HEK293T (cell line): ENCODE data around the gene SAMMSON.

Experiments
- CTCF ChIA-PET: fragments of 350-600 bp; formaldehyde crosslinking; extraction: SDS; loops from one replicate; lab custom pipeline; 2021; ENCODE audit warnings: antibody characterized with exemption, inconsistent platforms; lab: Yijun Ruan, JAX
- POLR2A ChIA-PET: fragments of 350-600 bp; formaldehyde crosslinking; extraction: SDS; loops from one replicate; lab custom pipeline; 2020; ENCODE audit warnings: antibody characterized with exemption, inconsistent platforms; lab: Yijun Ruan, JAX
- DNase-seq: peaks from one replicate; pipeline ENCODE4 v3.0.0; 2012; ENCODE audit warnings: mixed read lengths; ENCODE audit errors: extremely low spot score
- ARNT ChIP-seq: fragments of 450-650 bp; IDR thresholded peaks from 2 replicates; pipeline ENCODE4 v1.6.1; 2017; ENCODE audit warnings: mild to moderate bottlenecking
- BHLHE40 ChIP-seq: fragments of 450-650 bp; IDR thresholded peaks from 2 replicates; pipeline ENCODE4 v1.6.1; 2016; ENCODE audit warnings: mild to moderate bottlenecking, moderate library complexity, borderline replicate concordance
- CTBP1 ChIP-seq: fragments of 450-650 bp; IDR thresholded peaks from 2 replicates; pipeline ENCODE4 v1.6.1; 2016; ENCODE audit warnings: borderline replicate concordance
- ELF4 ChIP-seq: fragments of 450-650 bp; IDR thresholded peaks from 2 replicates; pipeline ENCODE4 v1.6.1; 2017; ENCODE audit warnings: antibody characterized with exemption
- FOXA1 ChIP-seq: fragments of 450-650 bp; IDR thresholded peaks from 2 replicates; pipeline ENCODE4 v1.6.1; 2016; ENCODE audit warnings: mild to moderate bottlenecking
- FOXK2 ChIP-seq: fragments of 450-650 bp; IDR thresholded peaks from 2 replicates; pipeline ENCODE4 v1.6.1; 2016; ENCODE audit warnings: mild to moderate bottlenecking
- FOXM1 ChIP-seq: fragments of 450-650 bp; IDR thresholded peaks from 2 replicates; pipeline ENCODE4 v1.6.1; 2017; ENCODE audit warnings: mild to moderate bottlenecking, borderline replicate concordance
- HDGF ChIP-seq: fragments of 450-650 bp; IDR thresholded peaks from 2 replicates; pipeline ENCODE4 v1.6.1; 2017; ENCODE audit warnings: antibody characterized with exemption, borderline replicate concordance
- L3MBTL2 ChIP-seq: fragments of 450-650 bp; conservative IDR thresholded peaks from 2 replicates; pipeline ENCODE4 v1.6.1; 2016; ENCODE audit warnings: mild to moderate bottlenecking
- LEF1 ChIP-seq: fragments of 450-650 bp; IDR thresholded peaks from 2 replicates; pipeline ENCODE4 v1.6.1; 2017; ENCODE audit warnings: mild to moderate bottlenecking, borderline replicate concordance
- NFRKB ChIP-seq: fragments of 450-650 bp; IDR thresholded peaks from 2 replicates; pipeline ENCODE4 v1.6.1; 2016; ENCODE audit warnings: mild to moderate bottlenecking, moderate library complexity
- PKNOX1 ChIP-seq: fragments of 450-650 bp; IDR thresholded peaks from 2 replicates; pipeline ENCODE4 v1.6.1; 2016
- SP1 ChIP-seq: fragments of 450-650 bp; IDR thresholded peaks from 2 replicates; pipeline ENCODE4 v1.6.1; 2017
- SUZ12 ChIP-seq: fragments of 450-650 bp; IDR thresholded peaks from 2 replicates; pipeline ENCODE4 v1.6.1; 2016; ENCODE audit warnings: mild to moderate bottlenecking
- TARDBP ChIP-seq: fragments of 450-650 bp; IDR thresholded peaks from 2 replicates; pipeline ENCODE4 v1.6.1; 2016
- ZNF384 ChIP-seq: fragments of 450-650 bp; IDR thresholded peaks from 2 replicates; pipeline ENCODE4 v1.6.1; 2016

Gene SAMMSON

GRCh38 chr3:70000563-70001081, 1.1 kb downstream of the SAMMSON start:
- CTCF ChIA-PET: no interaction called here
- POLR2A ChIA-PET: no interaction called here
- TF ChIP-seq TARDBP (no peak), L3MBTL2 (no peak), ARNT (no peak), PKNOX1 (no peak), LEF1 (no peak), SP1 (no peak)
- DNase-seq: no peak

- ChIA-PET CTCF (no interaction called here), POLR2A (no interaction called here)
- no peak for TF ChIP-seq ZNF384
- no peak for TF ChIP-seq SUZ12
- TF ChIP-seq ELF4: no peak
- no peak for TF ChIP-seq TARDBP
- TF ChIP-seq SP1: no peak
- TF ChIP-seq PKNOX1: no peak
- no peak for TF ChIP-seq FOXM1
- TF ChIP-seq LEF1: no peak
- TF ChIP-seq NFRKB: no peak
- TF ChIP-seq BHLHE40: no peak
- TF ChIP-seq FOXA1: no peak
- no peak for TF ChIP-seq FOXK2
- DNase-seq: no peak
Measured at GRCh38 chr3:70003119-70003518, 3.6 kb downstream of the SAMMSON start.

- ChIA-PET CTCF (no interaction called here), POLR2A (no interaction called here)
- TF ChIP-seq LEF1 (no peak), HDGF (no peak), ZNF384 (no peak), ARNT (no peak), PKNOX1 (no peak), CTBP1 (no peak), BHLHE40 (no peak), SP1 (no peak), SUZ12 (no peak), FOXM1 (no peak), TARDBP (no peak), NFRKB (no peak), L3MBTL2 (no peak), FOXA1 (no peak)
- no peak for DNase-seq
Measured at GRCh38 chr3:70006089-70006488, 6.6 kb downstream of the SAMMSON start.

- DNase-seq: no peak
- ChIA-PET POLR2A (no interaction called here), CTCF (no interaction called here)
- TF ChIP-seq BHLHE40 (no peak), HDGF (no peak), TARDBP (no peak), CTBP1 (no peak), L3MBTL2 (no peak), LEF1 (no peak), ARNT (no peak), SP1 (no peak), ELF4 (no peak), NFRKB (no peak), ZNF384 (no peak), PKNOX1 (no peak), FOXK2 (no peak), SUZ12 (no peak), FOXA1 (no peak), FOXM1 (no peak)
Measured at GRCh38 chr3:70010346-70010745, 10.8 kb downstream of the SAMMSON start.

- ChIA-PET CTCF (no interaction called here), POLR2A (interaction anchor here (0.6 kb wide), 1 partner anchor 1153 kb away, joined by 3 read pairs; no protein-coding TSS in a partner anchor)
- DNase-seq: no peak
- TF ChIP-seq PKNOX1: no peak
Measured at GRCh38 chr3:70011582-70011981, 12.0 kb downstream of the SAMMSON start.

GRCh38 chr3:70020906-70021660, 21.6 kb downstream of the SAMMSON start:
- TF ChIP-seq SP1: no peak
- no peak for TF ChIP-seq FOXK2
- no peak for TF ChIP-seq NFRKB
- no peak for TF ChIP-seq ARNT
- no peak for TF ChIP-seq FOXA1
- no peak for TF ChIP-seq ZNF384
- no peak for TF ChIP-seq FOXM1
- no peak for TF ChIP-seq PKNOX1
- TF ChIP-seq LEF1: no peak
- no peak for TF ChIP-seq ELF4
- TF ChIP-seq L3MBTL2: no peak
- no peak for TF ChIP-seq SUZ12
- TF ChIP-seq CTBP1: no peak
- DNase-seq: no peak
- ChIA-PET POLR2A (no interaction called here), CTCF (no interaction called here)
